Measurements from ENCODE around the gene ZNF804B.
"Not testable (repeated sequence)": the region's sequence is repeated elsewhere in the genome, so short reads cannot be mapped to it uniquely, and the experiment has no call there.

ZNF804B gene

GRCh38 chr7:89073776-89074175, 314.3 kb downstream of the ZNF804B start:
- DNase-seq (ENCODE audit: extremely low read depth in 1 of 2, low read depth in 1 of 2) = no peak

GRCh38 chr7:89077992-89078391, 318.5 kb downstream of the ZNF804B start:
- no peak for DNase-seq (ENCODE audit: extremely low read depth in 1 of 2, low read depth in 1 of 2)

- DNase-seq (ENCODE audit: extremely low read depth in 1 of 2, low read depth in 1 of 2) = no peak
Measured at GRCh38 chr7:89085580-89085979, 326.1 kb downstream of the ZNF804B start.

- DNase-seq (ENCODE audit: extremely low read depth in 1 of 2, low read depth in 1 of 2) = no peak
Measured at GRCh38 chr7:89091550-89091949, 332.1 kb downstream of the ZNF804B start.

- no peak for DNase-seq (ENCODE audit: extremely low read depth in 1 of 2, low read depth in 1 of 2)
Measured at GRCh38 chr7:89094269-89094668, 334.8 kb downstream of the ZNF804B start.

- DNase-seq (ENCODE audit: extremely low read depth in 1 of 2, low read depth in 1 of 2) = no peak
Measured at GRCh38 chr7:89103564-89103963, 344.1 kb downstream of the ZNF804B start.

- DNase-seq (ENCODE audit: extremely low read depth in 1 of 2, low read depth in 1 of 2) = no peak
Measured at GRCh38 chr7:89104748-89105685, 345.5 kb downstream of the ZNF804B start.

GRCh38 chr7:89123871-89124270, 364.4 kb downstream of the ZNF804B start:
- DNase-seq (ENCODE audit: extremely low read depth in 1 of 2, low read depth in 1 of 2) = no peak

- no peak for DNase-seq (ENCODE audit: extremely low read depth in 1 of 2, low read depth in 1 of 2)
Measured at GRCh38 chr7:89129600-89130375, 370.3 kb downstream of the ZNF804B start.

GRCh38 chr7:89133357-89133756, 373.9 kb downstream of the ZNF804B start:
- no peak for DNase-seq (ENCODE audit: extremely low read depth in 1 of 2, low read depth in 1 of 2)

GRCh38 chr7:89133819-89134218, 374.3 kb downstream of the ZNF804B start:
- no peak for DNase-seq (ENCODE audit: extremely low read depth in 1 of 2, low read depth in 1 of 2)

- no peak for DNase-seq (ENCODE audit: extremely low read depth in 1 of 2, low read depth in 1 of 2)
Measured at GRCh38 chr7:89145801-89146200, 386.3 kb downstream of the ZNF804B start.

GRCh38 chr7:89160107-89160506, 400.6 kb downstream of the ZNF804B start:
- DNase-seq (ENCODE audit: extremely low read depth in 1 of 2, low read depth in 1 of 2) = no peak

GRCh38 chr7:89165421-89165820, 405.9 kb downstream of the ZNF804B start:
- DNase-seq (ENCODE audit: extremely low read depth in 1 of 2, low read depth in 1 of 2) = no peak

GRCh38 chr7:89170628-89171027, 411.1 kb downstream of the ZNF804B start:
- no peak for DNase-seq (ENCODE audit: extremely low read depth in 1 of 2, low read depth in 1 of 2)

- DNase-seq (ENCODE audit: extremely low read depth in 1 of 2, low read depth in 1 of 2) = no peak
Measured at GRCh38 chr7:89182116-89182515, 422.6 kb downstream of the ZNF804B start.

GRCh38 chr7:89183712-89184111, 424.2 kb downstream of the ZNF804B start:
- DNase-seq (ENCODE audit: extremely low read depth in 1 of 2, low read depth in 1 of 2) = no peak

- DNase-seq (ENCODE audit: extremely low read depth in 1 of 2, low read depth in 1 of 2) = no peak
Measured at GRCh38 chr7:89200758-89201157, 441.3 kb downstream of the ZNF804B start.

- no peak for DNase-seq (ENCODE audit: extremely low read depth in 1 of 2, low read depth in 1 of 2)
Measured at GRCh38 chr7:89223900-89224395, 464.4 kb downstream of the ZNF804B start.

- not testable (repeated sequence) for DNase-seq (ENCODE audit: extremely low read depth in 1 of 2, low read depth in 1 of 2)
Measured at GRCh38 chr7:89228688-89229171, 469.2 kb downstream of the ZNF804B start.

- no peak for DNase-seq (ENCODE audit: extremely low read depth in 1 of 2, low read depth in 1 of 2)
Measured at GRCh38 chr7:89238156-89238555, 478.7 kb downstream of the ZNF804B start.

All from activated CD8-positive, alpha-beta memory T cell treated with anti-CD3 and anti-CD28 coated beads for 1 hour (primary cell).